ENCODE measurements around the gene DIAPH2. TPM values are rescaled to one million over a fixed set of nuclear protein-coding genes. Genes with fewer than 3 reads are reported as not detected.

The DIAPH2 gene
- total and polyA plus RNA-seq, 2 of the 13 experiments (the other 11 are each of a cell fraction or from before 2014, with no cell fraction given), result 2.1 to 8.5 TPM

GRCh38 chrX:96696462-96696861 is 11.8 kb downstream of the DIAPH2 start:
- no peaks in the 10 kb centered on the region for H3K4me1 ChIP-seq (ENCODE audit: insufficient read depth, low read length)
- ChIA-PET CTCF (ENCODE audit: low intra/inter-chr PET ratio, low total read pairs) (no interaction called here), POLR2A (no interaction called here)
- ATAC-seq (no peak), FAIRE-seq (no peak), DNase-seq (ENCODE audit: low spot score) (no peak)
- H3K4me2 ChIP-seq (ENCODE audit: low read depth, low read length), result no peak overlapping the region
- no TSS peak for BruUV-seq (replicated peaks)
- intact Hi-C loops (cut with micrococcal nuclease; ENCODE audit: unreplicated experiment), result no loop called here
- no peak overlapping the region for H2AFZ ChIP-seq (ENCODE audit: low read length)
- H3K79me2 ChIP-seq (ENCODE audit: insufficient read depth, low read length), result no peaks in the 10 kb centered on the region
- no peak overlapping the region for H3K9ac ChIP-seq (ENCODE audit: insufficient read depth, low read depth, low read length)
- TF ChIP-seq PHF5A (CRISPR knock-in tag; IDR thresholded peaks at IDR 0.05; ENCODE audit: low read depth, unreplicated experiment) (no peak), DDIT3 (CRISPR knock-in tag; IDR thresholded peaks at IDR 0.05) (no peak), E2F1 (CRISPR knock-in tag; IDR thresholded peaks at IDR 0.05) (no peak), AKNA (CRISPR knock-in tag; IDR thresholded peaks at IDR 0.05; ENCODE audit: borderline replicate concordance) (no peak), ZNF777 (CRISPR knock-in tag; IDR thresholded peaks at IDR 0.05) (no peak), HIVEP1 (CRISPR knock-in tag; IDR thresholded peaks at IDR 0.05) (no peak), PTBP1 (IDR thresholded peaks at IDR 0.05; ENCODE audit: low read depth, low read length, poor library complexity, severe bottlenecking) (no peak), GATAD1 (CRISPR knock-in tag; IDR thresholded peaks at IDR 0.05) (no peak), ZNF274 (CRISPR knock-in tag; IDR thresholded peaks at IDR 0.05) (no peak), TARDBP (CRISPR knock-in tag; IDR thresholded peaks at IDR 0.05) (no peak), ZNF800 (CRISPR knock-in tag; IDR thresholded peaks at IDR 0.05) (no peak)
- WGBS (ENCODE audit: low lambda C conversion rate), result 100% methylated on average over 1 of the region's 4 CpGs
- H3K27ac ChIP-seq (ENCODE audit: extremely low read length, insufficient read depth, low read length), result no peak overlapping the region
- H3K9me3 ChIP-seq (ENCODE audit: low read length), result no peaks in the 10 kb centered on the region
- H3K27me3 ChIP-seq (ENCODE audit: control insufficient read depth in 1 of 2, insufficient read depth in 2 of 2, low read length in 2 of 2), result no peaks in the 10 kb centered on the region
- H4K20me1 ChIP-seq (ENCODE audit: insufficient read depth, low read length), result no peaks in the 10 kb centered on the region
- in situ Hi-C loops (cut with HindIII; ENCODE audit: extremely low pct_ligation_motif_present, low pct_unique_long_range_greater_than_20kb), result no loop called here
- H3K36me3 ChIP-seq (replicated peaks in 1 of 2; ENCODE audit: control insufficient read depth in 1 of 2, insufficient read depth in 2 of 2, low read length in 2 of 2), result no peaks in the 10 kb centered on the region
- no peak overlapping the region for H3K4me3 ChIP-seq (replicated peaks in 1 of 3; ENCODE audit: insufficient read depth in 1 of 3, low read depth in 2 of 3, low read length in 3 of 3)

All from HepG2 (cell line).